ENCODE measurements around the gene MRPL1. TPM values are rescaled to one million over a fixed set of nuclear protein-coding genes. Genes with fewer than 3 reads are reported as not detected.
A peak's percentile ranks its signal among the peaks of the same experiment; 100 is the strongest.

Gene MRPL1
- total and polyA plus RNA-seq, 3 donors from 2014 or later: 11.5 to 17.9 (median 16.6) TPM

GRCh38 chr4:77989968-77990367 is 127.3 kb downstream of the MRPL1 start:
- Histone ChIP-seq H3K4me3 (no peak overlapping the region), H3K27me3 (no peaks in the 10 kb centered on the region), H3K27ac (no peak overlapping the region), H3K4me1 (no peaks in the 10 kb centered on the region), H3K36me3 (ENCODE audit: low read depth, missing control alignments) (no peaks in the 10 kb centered on the region), H3K9me3 (no peaks in the 10 kb centered on the region)
- TF ChIP-seq CTCF (IDR thresholded peaks at IDR 0.05) (no peak), POLR2A (IDR thresholded peaks at IDR 0.05) (no peak)
- intact Hi-C loops (cut with DNase I; ENCODE audit: low total_unique reads): no loop called here
- DNase-seq: no peak

GRCh38 chr4:77990456-77990855 is 127.8 kb downstream of the MRPL1 start:
- H3K27me3 ChIP-seq: no peaks in the 10 kb centered on the region
- H3K4me3 ChIP-seq: no peak overlapping the region
- no peaks in the 10 kb centered on the region for H3K9me3 ChIP-seq
- no peaks in the 10 kb centered on the region for H3K4me1 ChIP-seq
- DNase-seq: no peak
- no peak overlapping the region for H3K27ac ChIP-seq
- no peak for TF ChIP-seq CTCF (IDR thresholded peaks at IDR 0.05)
- no peak for TF ChIP-seq POLR2A (IDR thresholded peaks at IDR 0.05)
- intact Hi-C loops (cut with DNase I; ENCODE audit: low total_unique reads): no loop called here
- H3K36me3 ChIP-seq (ENCODE audit: low read depth, missing control alignments): no peaks in the 10 kb centered on the region

GRCh38 chr4:77990904-77991358 is 128.3 kb downstream of the MRPL1 start:
- Histone ChIP-seq H3K4me3 (no peak overlapping the region), H3K4me1 (no peaks in the 10 kb centered on the region), H3K9me3 (no peaks in the 10 kb centered on the region), H3K27me3 (no peaks in the 10 kb centered on the region), H3K36me3 (ENCODE audit: low read depth, missing control alignments) (no peaks in the 10 kb centered on the region), H3K27ac (no peak overlapping the region)
- no peak for TF ChIP-seq POLR2A (IDR thresholded peaks at IDR 0.05)
- no peak for TF ChIP-seq CTCF (IDR thresholded peaks at IDR 0.05)
- intact Hi-C loops (cut with DNase I; ENCODE audit: low total_unique reads): no loop called here
- DNase-seq: no peak
- WGBS, 2 donors: 69 to 72% methylated on average over 2 of the region's 2 CpGs

- 71 to 86% methylated on average over 1 of the region's 1 CpG for WGBS, 2 donors
- Histone ChIP-seq H3K4me3 (no peak overlapping the region), H3K4me1 (no peaks in the 10 kb centered on the region), H3K36me3 (ENCODE audit: low read depth, missing control alignments) (no peaks in the 10 kb centered on the region), H3K9me3 (no peaks in the 10 kb centered on the region), H3K27me3 (no peaks in the 10 kb centered on the region), H3K27ac (no peak overlapping the region)
- intact Hi-C loops (cut with DNase I; ENCODE audit: low total_unique reads): no loop called here
- no peak for TF ChIP-seq POLR2A (IDR thresholded peaks at IDR 0.05)
- TF ChIP-seq CTCF (IDR thresholded peaks at IDR 0.05): no peak
- no peak for DNase-seq
Measured at GRCh38 chr4:77992581-77992980, 130.0 kb downstream of the MRPL1 start.

- Histone ChIP-seq H3K4me1 (no peaks in the 10 kb centered on the region), H3K4me3 (no peak overlapping the region), H3K27me3 (no peaks in the 10 kb centered on the region), H3K9me3 (no peaks in the 10 kb centered on the region), H3K27ac (no peak overlapping the region), H3K36me3 (ENCODE audit: low read depth, missing control alignments) (no peaks in the 10 kb centered on the region)
- intact Hi-C loops (cut with DNase I; ENCODE audit: low total_unique reads): no loop called here
- TF ChIP-seq CTCF (IDR thresholded peaks at IDR 0.05) (peak in 2 of 3 experiments; percentile 23 to 32), POLR2A (IDR thresholded peaks at IDR 0.05) (no peak)
- DNase-seq: peak; percentile 23
Measured at GRCh38 chr4:77994194-77994721, 131.6 kb downstream of the MRPL1 start.
